ENCODE measurements around the gene CCDC188.

DNA sequence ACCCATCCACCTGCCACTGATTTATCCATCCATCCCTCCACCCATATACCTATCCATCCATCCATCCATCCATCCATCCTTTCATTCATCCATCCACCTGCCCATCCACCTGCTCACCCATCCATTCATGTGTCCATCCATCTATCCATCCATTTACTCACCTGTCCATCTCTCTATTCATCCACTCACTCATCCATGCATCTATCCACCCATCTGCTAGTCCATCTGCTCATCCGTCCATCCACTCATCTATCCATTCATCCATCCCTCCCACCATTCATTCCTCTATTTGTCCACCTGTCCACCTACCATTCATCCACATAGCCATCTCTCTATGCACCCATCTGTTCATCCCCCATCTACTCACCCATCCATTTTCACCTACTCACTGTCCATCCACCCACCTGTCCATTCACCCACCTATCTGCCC is 48.6 kb upstream of the CCDC188 start:
- no peak for TF ChIP-seq EZH2 (IDR thresholded peaks at IDR 0.05; ENCODE audit: low read length)
- no peak for TF ChIP-seq CTCF (optimal IDR thresholded peaks at IDR 0.05 in 1 of 3, IDR thresholded peaks at IDR 0.05 in 1 of 3, conservative IDR thresholded peaks at IDR 0.05 in 1 of 3; ENCODE audit: extremely low read depth in 1 of 3, insufficient read depth in 2 of 3, low read length in 3 of 3)

Measured in keratinocyte (primary cell).